ENCODE data around the gene ZNF821.
"Not testable (repeated sequence)": the region's sequence is repeated elsewhere in the genome, so short reads cannot be mapped to it uniquely, and the experiment has no call there.

ZNF821 gene

GRCh38 chr16:71867939-71868338 lies 16.0 kb downstream of the ZNF821 start:
- no peak overlapping the region for H2AFZ ChIP-seq (ENCODE audit: low read length)
- H3K9me3 ChIP-seq (ENCODE audit: insufficient read depth, low read depth, low read length): no peaks in the 10 kb centered on the region
- H3K27me3 ChIP-seq (ENCODE audit: insufficient read depth, low read length, poor library complexity, severe bottlenecking): no peaks in the 10 kb centered on the region

GRCh38 chr16:71867175-71867574 lies 16.8 kb downstream of the ZNF821 start:
- H3K27me3 ChIP-seq (ENCODE audit: insufficient read depth, low read length, poor library complexity, severe bottlenecking); H3K79me2 ChIP-seq (ENCODE audit: insufficient read depth, low read length); H3K4me3 ChIP-seq (ENCODE audit: low read length, poor library complexity, severe bottlenecking); H3K4me1 ChIP-seq (ENCODE audit: insufficient read depth, low read length, poor library complexity, severe bottlenecking); H3K9me2 ChIP-seq (replicated peaks; ENCODE audit: low read depth, low read length); H3K9ac ChIP-seq (ENCODE audit: low read depth, low read length, poor library complexity, severe bottlenecking); H3K9me3 ChIP-seq (ENCODE audit: insufficient read depth, low read depth, low read length); H4K20me1 ChIP-seq (ENCODE audit: insufficient read depth, low read length, poor library complexity, severe bottlenecking); H2AFZ ChIP-seq (ENCODE audit: low read length); H3K4me2 ChIP-seq (ENCODE audit: low read depth, low read length, poor library complexity, severe bottlenecking); H3F3A ChIP-seq (ENCODE audit: low read depth): not testable (repeated sequence)
- peaks cover 30% of the 10 kb centered on the region; the same call in 1 of the 2 replicates for H3K36me3 ChIP-seq (ENCODE audit: insufficient read depth, low read length)

More at GRCh38 chr16:71867939-71868338, 16.0 kb downstream of the ZNF821 start:
- Histone ChIP-seq H4K20me1 (ENCODE audit: insufficient read depth, low read length, poor library complexity, severe bottlenecking) (no peaks in the 10 kb centered on the region), H3F3A (ENCODE audit: low read depth) (no peaks in the 10 kb centered on the region), H3K9me2 (replicated peaks; ENCODE audit: low read depth, low read length) (no peaks in the 10 kb centered on the region), H3K4me1 (ENCODE audit: insufficient read depth, low read length, poor library complexity, severe bottlenecking) (no peaks in the 10 kb centered on the region), H3K4me2 (ENCODE audit: low read depth, low read length, poor library complexity, severe bottlenecking) (no peak overlapping the region), H3K79me2 (ENCODE audit: insufficient read depth, low read length) (no peaks in the 10 kb centered on the region), H3K36me3 (ENCODE audit: insufficient read depth, low read length) (peaks cover 28% of the 10 kb centered on the region; the same call in 1 of the 2 replicates), H3K9ac (ENCODE audit: low read depth, low read length, poor library complexity, severe bottlenecking) (no peak overlapping the region), H3K4me3 (ENCODE audit: low read length, poor library complexity, severe bottlenecking) (no peak overlapping the region)
- TF ChIP-seq EZH2phosphoT487 (IDR thresholded peaks at IDR 0.05; ENCODE audit: borderline replicate concordance) (no peak), CTCF (conservative IDR thresholded peaks at IDR 0.05; ENCODE audit: low read length) (no peak; the same call in 1 of the 2 replicates)

DNA sequence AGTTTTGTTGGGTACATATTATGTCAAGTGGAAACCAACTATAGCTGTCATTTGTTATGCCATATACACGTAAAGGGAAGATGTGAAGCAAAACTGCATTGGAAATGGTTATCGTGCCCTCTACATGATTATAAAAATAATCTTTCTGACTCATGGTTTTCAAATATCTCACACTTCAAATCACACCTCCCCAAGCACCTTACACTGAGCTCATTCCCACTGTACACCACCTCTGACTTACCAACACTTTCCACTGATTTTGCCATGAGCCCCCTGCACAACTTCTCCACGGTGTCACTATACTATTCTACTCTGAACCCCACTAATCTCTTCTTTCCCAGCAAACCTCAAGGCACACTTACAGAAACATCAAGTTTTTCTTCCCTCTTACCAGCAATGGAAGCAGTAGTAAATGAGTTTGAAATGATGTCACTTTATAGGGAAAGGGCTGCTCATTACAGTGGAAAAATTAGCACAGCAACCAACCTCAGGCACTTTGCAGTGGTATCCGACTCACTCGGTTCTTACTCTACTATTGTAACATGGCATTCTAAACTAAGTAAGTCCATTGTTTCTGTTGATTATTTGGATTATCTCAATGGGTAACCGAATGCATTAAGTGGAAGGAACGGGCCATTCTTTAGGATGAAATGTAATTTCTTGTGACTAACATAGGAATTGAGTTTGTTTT lies 18.7 kb downstream of the ZNF821 start:
- Histone ChIP-seq H3K27me3 (ENCODE audit: insufficient read depth, low read length, poor library complexity, severe bottlenecking) (no peaks in the 10 kb centered on the region), H3K9ac (ENCODE audit: low read depth, low read length, poor library complexity, severe bottlenecking) (no peak overlapping the region), H3K79me2 (ENCODE audit: insufficient read depth, low read length) (no peaks in the 10 kb centered on the region), H3F3A (ENCODE audit: low read depth) (no peaks in the 10 kb centered on the region), H3K4me1 (ENCODE audit: insufficient read depth, low read length, poor library complexity, severe bottlenecking) (no peaks in the 10 kb centered on the region), H2AFZ (ENCODE audit: low read length) (no peak overlapping the region), H3K4me2 (ENCODE audit: low read depth, low read length, poor library complexity, severe bottlenecking) (no peak overlapping the region), H4K20me1 (ENCODE audit: insufficient read depth, low read length, poor library complexity, severe bottlenecking) (no peaks in the 10 kb centered on the region), H3K4me3 (ENCODE audit: low read length, poor library complexity, severe bottlenecking) (no peak overlapping the region), H3K9me3 (ENCODE audit: insufficient read depth, low read depth, low read length) (no peaks in the 10 kb centered on the region), H3K9me2 (replicated peaks; ENCODE audit: low read depth, low read length) (no peaks in the 10 kb centered on the region), H3K36me3 (ENCODE audit: insufficient read depth, low read length) (peaks cover 45% of the 10 kb centered on the region; the same call in 1 of the 2 replicates)
- TF ChIP-seq CTCF (conservative IDR thresholded peaks at IDR 0.05; ENCODE audit: low read length): no peak
- no peak for TF ChIP-seq EZH2phosphoT487 (IDR thresholded peaks at IDR 0.05; ENCODE audit: borderline replicate concordance)

- Histone ChIP-seq H4K20me1 (ENCODE audit: insufficient read depth, low read length, poor library complexity, severe bottlenecking) (no peaks in the 10 kb centered on the region), H3F3A (ENCODE audit: low read depth) (no peaks in the 10 kb centered on the region), H3K4me1 (ENCODE audit: insufficient read depth, low read length, poor library complexity, severe bottlenecking) (no peaks in the 10 kb centered on the region), H3K27me3 (ENCODE audit: insufficient read depth, low read length, poor library complexity, severe bottlenecking) (no peaks in the 10 kb centered on the region), H3K9ac (ENCODE audit: low read depth, low read length, poor library complexity, severe bottlenecking) (no peak overlapping the region), H3K36me3 (ENCODE audit: insufficient read depth, low read length) (peaks cover 57% of the 10 kb centered on the region; the same call in 1 of the 2 replicates), H3K79me2 (ENCODE audit: insufficient read depth, low read length) (no peaks in the 10 kb centered on the region), H2AFZ (ENCODE audit: low read length) (no peak overlapping the region), H3K4me3 (ENCODE audit: low read length, poor library complexity, severe bottlenecking) (no peak overlapping the region), H3K9me2 (replicated peaks; ENCODE audit: low read depth, low read length) (no peaks in the 10 kb centered on the region), H3K4me2 (ENCODE audit: low read depth, low read length, poor library complexity, severe bottlenecking) (no peak overlapping the region), H3K9me3 (ENCODE audit: insufficient read depth, low read depth, low read length) (no peaks in the 10 kb centered on the region)
- TF ChIP-seq CTCF (conservative IDR thresholded peaks at IDR 0.05; ENCODE audit: low read length): no peak
- no peak for TF ChIP-seq EZH2phosphoT487 (IDR thresholded peaks at IDR 0.05; ENCODE audit: borderline replicate concordance)
These were observed 20.0 kb downstream of the ZNF821 start for GRCh38 chr16:71863995-71864394.

Measured in Loucy (cell line).